ENCODE measurements around the gene LTB.

LTB gene, protein sequence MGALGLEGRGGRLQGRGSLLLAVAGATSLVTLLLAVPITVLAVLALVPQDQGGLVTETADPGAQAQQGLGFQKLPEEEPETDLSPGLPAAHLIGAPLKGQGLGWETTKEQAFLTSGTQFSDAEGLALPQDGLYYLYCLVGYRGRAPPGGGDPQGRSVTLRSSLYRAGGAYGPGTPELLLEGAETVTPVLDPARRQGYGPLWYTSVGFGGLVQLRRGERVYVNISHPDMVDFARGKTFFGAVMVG

DNA sequence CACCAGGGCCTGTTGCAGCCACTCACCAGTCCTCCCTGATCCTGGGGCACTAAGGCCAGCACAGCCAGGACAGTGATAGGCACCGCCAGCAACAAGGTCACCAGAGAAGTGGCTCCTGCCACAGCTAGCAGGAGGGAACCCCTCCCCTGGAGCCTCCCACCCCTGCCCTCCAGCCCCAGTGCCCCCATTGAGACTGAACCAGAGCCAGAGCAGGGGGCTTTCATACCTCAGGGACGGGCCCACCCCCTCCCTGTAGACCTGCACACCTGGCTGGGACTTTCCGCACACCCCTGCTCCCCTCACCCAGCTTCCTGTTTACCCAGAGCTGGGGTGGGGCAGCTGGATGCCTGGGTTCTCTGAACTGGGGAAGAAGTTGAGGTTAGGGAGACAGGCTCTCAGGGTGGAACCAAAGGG lies at the start of gene LTB:
LTB (minus strand) TSS at position 195 of the 414 bp plus-strand sequence; CDS start at position 188, 7 bp downstream.
- peak within 1 kb of the TSS; percentile 62; the same call in 1 of the 2 replicates for H3K27ac ChIP-seq
- TF ChIP-seq, protein P1, sequence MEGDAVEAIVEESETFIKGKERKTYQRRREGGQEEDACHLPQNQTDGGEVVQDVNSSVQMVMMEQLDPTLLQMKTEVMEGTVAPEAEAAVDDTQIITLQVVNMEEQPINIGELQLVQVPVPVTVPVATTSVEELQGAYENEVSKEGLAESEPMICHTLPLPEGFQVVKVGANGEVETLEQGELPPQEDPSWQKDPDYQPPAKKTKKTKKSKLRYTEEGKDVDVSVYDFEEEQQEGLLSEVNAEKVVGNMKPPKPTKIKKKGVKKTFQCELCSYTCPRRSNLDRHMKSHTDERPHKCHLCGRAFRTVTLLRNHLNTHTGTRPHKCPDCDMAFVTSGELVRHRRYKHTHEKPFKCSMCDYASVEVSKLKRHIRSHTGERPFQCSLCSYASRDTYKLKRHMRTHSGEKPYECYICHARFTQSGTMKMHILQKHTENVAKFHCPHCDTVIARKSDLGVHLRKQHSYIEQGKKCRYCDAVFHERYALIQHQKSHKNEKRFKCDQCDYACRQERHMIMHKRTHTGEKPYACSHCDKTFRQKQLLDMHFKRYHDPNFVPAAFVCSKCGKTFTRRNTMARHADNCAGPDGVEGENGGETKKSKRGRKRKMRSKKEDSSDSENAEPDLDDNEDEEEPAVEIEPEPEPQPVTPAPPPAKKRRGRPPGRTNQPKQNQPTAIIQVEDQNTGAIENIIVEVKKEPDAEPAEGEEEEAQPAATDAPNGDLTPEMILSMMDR (conservative IDR thresholded peaks at IDR 0.05), result no peak

DNA sequence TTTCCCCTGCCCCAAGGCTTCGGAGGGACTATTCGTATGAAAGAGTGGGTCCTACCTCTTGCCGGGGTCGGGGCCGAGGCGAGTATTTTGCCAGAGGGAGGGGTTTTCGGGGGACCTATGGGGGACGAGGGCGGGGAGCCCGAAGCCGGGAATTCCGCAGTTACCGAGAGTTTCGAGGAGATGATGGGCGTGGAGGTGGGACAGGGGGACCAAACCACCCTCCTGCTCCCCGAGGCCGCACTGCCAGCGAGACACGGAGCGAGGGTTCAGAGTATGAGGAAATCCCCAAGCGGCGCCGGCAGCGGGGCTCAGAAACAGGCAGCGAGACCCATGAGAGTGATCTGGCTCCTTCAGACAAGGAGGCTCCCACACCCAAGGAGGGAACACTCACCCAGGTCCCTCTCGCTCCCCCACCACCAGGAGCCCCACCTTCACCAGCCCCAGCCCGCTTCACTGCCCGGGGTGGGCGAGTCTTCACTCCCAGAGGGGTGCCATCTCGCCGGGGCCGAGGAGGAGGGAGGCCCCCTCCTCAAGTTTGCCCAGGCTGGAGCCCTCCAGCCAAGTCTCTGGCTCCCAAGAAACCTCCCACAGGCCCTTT lies 49.6 kb upstream of the LTB start:
- H3K27ac ChIP-seq, result no peak overlapping the region
- TF ChIP-seq, protein P1 (conservative IDR thresholded peaks at IDR 0.05), result no peak

DNA sequence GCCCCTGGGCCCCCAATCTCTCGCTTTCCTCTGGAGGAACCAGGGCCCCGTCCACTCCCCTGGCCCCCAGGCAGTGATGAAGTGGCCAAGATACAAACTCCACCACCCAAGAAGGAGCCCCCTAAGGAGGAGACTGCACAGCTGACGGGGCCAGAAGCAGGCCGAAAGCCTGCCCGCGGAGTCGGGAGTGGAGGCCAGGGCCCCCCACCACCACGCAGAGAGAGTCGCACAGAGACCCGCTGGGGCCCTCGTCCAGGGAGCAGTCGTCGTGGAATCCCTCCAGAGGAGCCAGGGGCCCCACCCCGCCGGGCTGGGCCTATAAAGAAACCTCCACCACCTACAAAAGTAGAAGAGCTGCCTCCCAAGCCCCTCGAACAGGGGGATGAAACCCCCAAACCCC lies 49.0 kb upstream of the LTB start:
- TF ChIP-seq, protein P1 (conservative IDR thresholded peaks at IDR 0.05), result no peak
- no peak overlapping the region for H3K27ac ChIP-seq

DNA sequence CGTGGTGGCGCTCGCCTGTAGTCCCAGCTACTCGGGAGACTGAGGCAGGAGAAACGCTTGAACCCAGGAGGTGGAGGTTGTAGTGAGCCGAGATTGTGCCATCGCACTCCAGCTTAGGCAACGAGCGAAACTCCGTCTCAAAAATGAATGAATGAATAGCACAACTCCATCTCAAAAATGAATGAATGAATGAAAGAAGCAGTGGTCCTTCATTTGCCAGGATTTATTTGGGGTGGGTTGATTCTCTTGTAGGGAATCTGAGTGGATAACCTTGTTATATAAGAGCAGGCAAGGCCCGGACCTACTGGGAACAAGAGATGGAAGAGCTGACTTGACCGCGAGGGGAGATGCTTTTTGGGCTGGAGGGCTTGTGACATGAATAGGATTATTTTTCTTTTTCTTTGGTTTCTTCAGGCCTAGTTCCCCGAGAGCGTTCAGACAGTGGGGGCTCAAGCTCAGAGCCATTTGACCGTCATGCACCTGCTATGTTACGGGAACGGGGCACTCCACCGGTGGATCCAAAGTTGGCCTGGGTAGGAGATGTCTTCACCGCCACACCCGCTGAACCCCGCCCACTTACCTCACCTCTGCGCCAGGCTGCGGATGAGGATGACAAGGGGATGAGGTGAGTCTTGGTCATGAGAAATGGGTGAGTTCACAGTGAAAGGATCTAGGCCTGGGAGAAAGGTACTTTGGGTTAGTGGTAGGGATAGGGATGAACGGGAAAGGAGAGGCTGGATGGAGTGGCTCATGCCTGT lies 48.1 kb upstream of the LTB start:
- H3K27ac ChIP-seq, result no peak overlapping the region
- TF ChIP-seq, protein P1 (conservative IDR thresholded peaks at IDR 0.05), result no peak

DNA sequence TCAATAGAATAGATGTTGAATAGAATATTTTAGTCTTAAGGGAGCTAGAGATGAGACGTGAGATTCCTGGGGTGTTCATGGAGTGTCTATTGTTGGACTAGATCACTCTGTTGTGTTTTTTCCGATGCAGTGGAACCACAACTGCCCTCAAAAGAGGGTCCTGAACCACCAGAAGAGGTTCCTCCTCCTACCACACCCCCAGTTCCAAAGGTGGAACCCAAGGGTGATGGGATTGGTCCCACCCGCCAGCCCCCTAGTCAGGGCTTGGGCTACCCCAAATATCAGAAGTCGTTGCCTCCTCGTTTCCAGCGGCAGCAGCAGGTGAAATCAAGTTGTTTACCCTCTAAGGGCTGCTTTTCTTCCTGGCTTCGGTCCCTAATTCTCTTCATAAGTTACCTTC lies 46.8 kb upstream of the LTB start:
- TF ChIP-seq, protein P1 (conservative IDR thresholded peaks at IDR 0.05), result no peak
- H3K27ac ChIP-seq, result no peak overlapping the region

DNA sequence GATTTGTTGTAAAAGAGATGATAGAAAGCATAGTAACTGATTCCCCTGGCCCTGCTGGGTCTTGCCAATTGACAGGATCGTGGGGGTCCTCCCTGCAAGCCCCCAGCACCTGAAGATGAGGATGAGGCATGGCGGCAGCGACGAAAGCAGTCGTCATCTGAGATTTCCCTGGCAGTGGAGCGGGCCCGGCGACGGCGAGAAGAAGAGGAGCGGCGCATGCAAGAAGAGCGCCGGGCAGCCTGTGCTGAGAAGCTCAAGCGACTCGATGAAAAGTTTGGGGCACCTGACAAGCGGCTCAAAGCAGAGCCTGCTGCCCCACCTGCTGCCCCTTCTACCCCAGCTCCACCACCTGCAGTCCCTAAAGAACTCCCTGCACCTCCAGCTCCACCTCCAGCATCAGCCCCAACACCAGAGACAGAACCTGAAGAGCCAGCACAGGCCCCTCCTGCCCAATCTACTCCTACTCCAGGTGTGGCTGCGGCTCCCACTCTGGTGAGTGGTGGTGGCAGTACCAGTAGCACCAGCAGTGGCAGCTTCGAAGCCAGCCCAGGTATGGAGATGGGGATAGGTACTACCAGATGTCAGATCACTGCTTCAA lies 45.6 kb upstream of the LTB start:
- H3K27ac ChIP-seq, result no peak overlapping the region
- TF ChIP-seq, protein P1 (conservative IDR thresholded peaks at IDR 0.05), result no peak

DNA sequence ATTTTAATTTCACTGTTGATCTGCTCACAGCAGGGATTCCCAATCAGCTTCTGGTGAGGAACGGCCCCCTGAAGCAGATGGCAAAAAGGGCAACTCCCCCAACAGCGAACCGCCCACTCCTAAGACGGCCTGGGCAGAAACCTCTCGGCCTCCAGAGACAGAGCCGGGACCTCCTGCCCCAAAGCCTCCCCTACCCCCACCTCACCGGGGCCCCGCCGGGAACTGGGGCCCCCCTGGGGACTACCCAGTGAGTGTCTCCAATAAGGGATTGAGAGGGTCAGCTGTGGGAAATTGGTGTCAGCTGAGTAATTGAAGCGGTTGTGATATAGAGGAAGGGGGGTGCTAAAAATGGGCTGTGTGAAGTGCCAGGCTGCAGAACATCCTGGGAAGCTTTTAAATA lies 44.7 kb upstream of the LTB start:
- no peak overlapping the region for H3K27ac ChIP-seq
- TF ChIP-seq, protein P1 (conservative IDR thresholded peaks at IDR 0.05), result no peak
